HCT116 (cell line): ENCODE data around the gene CENPT. TPM values are rescaled to one million over a fixed set of nuclear protein-coding genes. Genes with fewer than 3 reads are reported as not detected.
A peak's percentile ranks its signal among the peaks of the same experiment; 100 is the strongest.

Source experiments
- ATAC-seq: fragments of 200-7000 bp; cut with Tn5 transposase; 2 replicates; pipeline ENCODE4 v1.9.1; 2020; ENCODE audit warnings: mild to moderate bottlenecking, moderate library complexity
- Bru-seq: library from RNA; stranded (reverse); fragments of 400-500 nt; gene quantifications from one replicate; lab custom pipeline; 2021; lab: Mats Ljungman, UMichigan
- BruChase-seq, 2 experiments: library from RNA; stranded (reverse); fragments of 400-500 nt; gene quantifications; one replicate each; lab custom pipeline; 2021; lab: Mats Ljungman, UMichigan
- BruUV-seq: library from RNA; stranded (reverse); fragments of 400-500 nt; replicated peaks from 2 replicates; lab custom pipeline; 2021; lab: Mats Ljungman, UMichigan
- CTCF ChIA-PET: fragments of 300-600 bp; sonication (Branson Sonifier 250); formaldehyde crosslinking; loops from one replicate; lab custom pipeline; 2021; ENCODE audit warnings: antibody characterized with exemption; lab: Charles Lee
- POLR2A ChIA-PET: fragments of 300-600, 350-600 bp; sonication (Branson Sonifier 250); formaldehyde crosslinking; loops from one replicate; lab custom pipeline; 2021; ENCODE audit warnings: antibody characterized with exemption; lab: Charles Lee
- RAD21 ChIA-PET, 2 experiments: fragments of 300-600 bp; sonication (Branson Sonifier 250); formaldehyde crosslinking; loops; one replicate each; lab custom pipeline; 2023; ENCODE audit warnings: low total read pairs in 2 of 2; ENCODE audit not compliant: uncharacterized antibody in 2 of 2, unreplicated experiment in 2 of 2, low non-redundant PET in 1 of 2; lab: Charles Lee
- DNase-seq: peaks from one replicate; pipeline ENCODE4 v3.0.0-alpha.2; 2010; ENCODE audit warnings: low read depth, low spot score
- H2AFZ ChIP-seq: fragments of 200-600 bp; shearing (Covaris generic), sonication (generic); 2 replicates; pipeline ENCODE4 v1.6.1; 2017; ENCODE audit warnings: low read depth, mixed run types, mixed read lengths, antibody characterized with exemption, low read length; ENCODE audit not compliant: poor library complexity, severe bottlenecking
- H3K27ac ChIP-seq: 2 replicates; pipeline ENCODE4 v1.5.1; 2012; ENCODE audit warnings: low read depth, low read length
- H3K27me3 ChIP-seq: fragments of 200-600 bp; sonication (generic); 2 replicates; pipeline ENCODE4 v1.6.1; 2016; ENCODE audit warnings: mixed run types, low read length, mixed read lengths; ENCODE audit not compliant: insufficient read depth
- H3K36me3 ChIP-seq, 2 experiments: fragments of 200-500 bp in 1 of 2; fragments of 200-600 bp in 1 of 2; sonication (Bioruptor generic) in 1 of 2; sonication (generic) in 1 of 2; 2 replicates each; pipeline versions ENCODE4 v1.5.1 to v1.6.1; 2014 to 2016; ENCODE audit warnings: low read length in 2 of 2, inconsistent platforms in 1 of 2, mixed read lengths in 1 of 2, mixed run types in 1 of 2; ENCODE audit not compliant: insufficient read depth in 2 of 2, control insufficient read depth in 1 of 2
- H3K4me1 ChIP-seq, 2 experiments: fragments of 200-600 bp in 1 of 2; sonication (generic) in 1 of 2; 2 replicates each; pipeline versions ENCODE4 v1.5.1 to v1.6.1; 2012 to 2017; ENCODE audit warnings: low read length in 2 of 2, inconsistent platforms in 1 of 2, mild to moderate bottlenecking in 1 of 2, mixed read lengths in 1 of 2, mixed run types in 1 of 2, moderate library complexity in 1 of 2; ENCODE audit not compliant: insufficient read depth in 2 of 2, control insufficient read depth in 1 of 2
- H3K4me2 ChIP-seq: fragments of 200-600 bp; sonication (generic); 2 replicates; pipeline ENCODE4 v1.6.1; 2017; ENCODE audit warnings: mixed run types, low read length, mixed read lengths
- H3K4me3 ChIP-seq, 2 experiments: fragments of 200-600 bp in 1 of 2; sonication (generic) in 1 of 2; replicated peaks in 1 of 2; 2 replicates each; pipeline ENCODE4 v1.5.1; 2011 to 2016; ENCODE audit warnings: low read length in 2 of 2, control low read depth in 1 of 2, low read depth in 1 of 2, mild to moderate bottlenecking in 1 of 2, mixed read lengths in 1 of 2, mixed run types in 1 of 2
- H3K79me2 ChIP-seq: fragments of 200-600 bp; sonication (generic); 2 replicates; pipeline ENCODE4 v1.6.1; 2017; ENCODE audit warnings: mild to moderate bottlenecking, mixed run types, low read length, moderate library complexity, mixed read lengths; ENCODE audit not compliant: insufficient read depth
- H3K9ac ChIP-seq: fragments of 200-600 bp; sonication (generic); 2 replicates; pipeline ENCODE4 v1.6.1; 2016; ENCODE audit warnings: low read length, mixed read lengths
- H3K9me2 ChIP-seq: fragments of 200-600 bp; sonication (generic), shearing (Covaris generic); 2 replicates; pipeline ENCODE4 v1.6.1; 2017; ENCODE audit warnings: mixed run types, mild to moderate bottlenecking, moderate library complexity; ENCODE audit not compliant: insufficient read depth
- H3K9me3 ChIP-seq, 2 experiments: fragments of 200-500 bp in 1 of 2; fragments of 200-600 bp in 1 of 2; sonication (Bioruptor generic) in 1 of 2; sonication (generic) in 1 of 2; 2 replicates each; pipeline ENCODE4 v1.6.1; 2014 to 2017; ENCODE audit warnings: low read length in 2 of 2, mixed read lengths in 2 of 2, inconsistent platforms in 1 of 2, low read depth in 1 of 2, mild to moderate bottlenecking in 1 of 2, mixed run types in 1 of 2, moderate library complexity in 1 of 2; ENCODE audit not compliant: control insufficient read depth in 1 of 2, insufficient read depth in 1 of 2
- H4K20me1 ChIP-seq: fragments of 200-600 bp; sonication (generic), shearing (Covaris generic); 2 replicates; pipeline ENCODE4 v1.6.1; 2017; ENCODE audit warnings: mixed run types, mild to moderate bottlenecking, moderate library complexity; ENCODE audit not compliant: insufficient read depth
- EZH2phosphoT487 ChIP-seq: fragments of 200-600 bp; IDR thresholded peaks from 2 replicates; pipeline ENCODE4 v1.6.1; 2018; ENCODE audit warnings: antibody characterized with exemption, borderline replicate concordance
- SIN3A ChIP-seq: IDR thresholded peaks from 2 replicates; pipeline ENCODE4 v1.6.1; 2012; ENCODE audit warnings: low read depth
- ZFX ChIP-seq: fragments of 450-650 bp; IDR thresholded peaks from 2 replicates; pipeline ENCODE4 v1.6.1; 2017
- intact Hi-C: fragments of 100-400 bp; cut with micrococcal nuclease; formaldehyde crosslinking; loops from 2 replicates; pipeline ENCODE4 v1.10.0; 2022
- long read RNA-seq: library from polyadenylated mRNA; unstranded; transcript quantifications from one replicate; pipeline ENCODE4 v2.0.0, GENCODE V29; 2021; ENCODE audit not compliant: unreplicated experiment
- polyA plus RNA-seq: library from polyadenylated mRNA; unstranded; fragments of >200 nt; gene quantifications from 2 replicates; pipeline ENCODE4 v1.2.1, GENCODE V29; 2012; ENCODE audit warnings: missing spikeins
- total RNA-seq: library from RNA; stranded (reverse); gene quantifications from one replicate; pipeline ENCODE4 v1.2.1, GENCODE V29; 2021; ENCODE audit not compliant: unreplicated experiment
- TF ChIP-seq, protein P1 (sequence below): IDR thresholded peaks from 2 replicates; pipeline ENCODE4 v1.6.1; 2012

The CENPT gene, protein sequence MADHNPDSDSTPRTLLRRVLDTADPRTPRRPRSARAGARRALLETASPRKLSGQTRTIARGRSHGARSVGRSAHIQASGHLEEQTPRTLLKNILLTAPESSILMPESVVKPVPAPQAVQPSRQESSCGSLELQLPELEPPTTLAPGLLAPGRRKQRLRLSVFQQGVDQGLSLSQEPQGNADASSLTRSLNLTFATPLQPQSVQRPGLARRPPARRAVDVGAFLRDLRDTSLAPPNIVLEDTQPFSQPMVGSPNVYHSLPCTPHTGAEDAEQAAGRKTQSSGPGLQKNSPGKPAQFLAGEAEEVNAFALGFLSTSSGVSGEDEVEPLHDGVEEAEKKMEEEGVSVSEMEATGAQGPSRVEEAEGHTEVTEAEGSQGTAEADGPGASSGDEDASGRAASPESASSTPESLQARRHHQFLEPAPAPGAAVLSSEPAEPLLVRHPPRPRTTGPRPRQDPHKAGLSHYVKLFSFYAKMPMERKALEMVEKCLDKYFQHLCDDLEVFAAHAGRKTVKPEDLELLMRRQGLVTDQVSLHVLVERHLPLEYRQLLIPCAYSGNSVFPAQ
- total RNA-seq (40.5 TPM), Bru-seq, nascent RNA (percentile 48 among the genes with signal in this experiment), BruChase-seq, experiment 1, labeled RNA remaining after a 6-hour chase (percentile 69 among the genes with signal in this experiment), BruChase-seq, experiment 2, labeled RNA remaining after a 2-hour chase (percentile 54 among the genes with signal in this experiment)
- 41.6 and 46.0 TPM in 2 replicates for polyA plus RNA-seq
- long read RNA-seq, transcript CENPT-218 (12 exons, 2,133 nt), result major isoform, 14 of 91 reads
- long read RNA-seq, partial matches to known transcripts, result 37 of 91 reads
- long read RNA-seq, other reads (novel, unspliced or antisense), result 40 of 91 reads

DNA sequence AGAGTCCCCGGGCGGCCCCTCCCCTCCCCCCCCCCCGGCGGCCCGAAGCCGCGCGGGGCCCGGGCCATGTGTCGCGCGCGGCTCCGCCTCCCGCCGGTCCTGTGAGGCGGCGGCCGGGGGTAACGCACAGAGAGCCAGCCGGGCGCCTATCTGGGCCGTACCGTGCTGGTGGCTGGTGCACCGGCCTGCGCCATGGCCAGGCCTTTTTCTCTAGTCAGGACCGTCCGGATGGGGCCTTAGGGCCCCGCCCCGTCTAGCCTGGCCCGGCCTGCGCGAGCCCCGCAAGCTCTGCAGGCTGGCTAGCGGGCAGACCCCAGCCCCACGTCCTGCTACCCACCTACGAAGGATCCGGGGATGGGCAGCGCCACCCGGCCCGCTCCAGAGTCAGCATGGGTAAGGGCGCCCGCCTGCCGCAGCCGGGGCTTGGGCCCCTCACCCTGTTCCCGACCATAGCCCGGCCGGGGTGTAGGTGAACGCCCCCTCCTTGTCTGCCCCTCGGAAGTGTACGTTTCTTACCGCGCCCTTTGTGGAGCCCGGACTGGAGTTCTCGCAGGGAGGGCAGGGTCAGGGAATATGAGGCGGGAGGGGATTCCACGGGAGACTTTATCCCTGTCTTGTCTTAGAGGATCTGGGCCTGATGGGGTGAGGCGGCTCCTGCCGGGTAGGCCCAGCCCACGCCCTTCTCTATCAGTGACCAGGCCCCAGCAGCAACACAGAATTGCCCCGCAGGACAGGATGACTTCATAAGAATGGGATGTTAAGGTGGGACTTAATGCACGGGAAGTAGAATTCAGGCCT is at the start of gene CENPT:
CENPT (minus strand) TSS at position 630 of the 798 bp plus-strand sequence. CDS start 13,834 bp downstream, outside the sequence.
- peak within 1 kb of the TSS; percentile 92 for H2AFZ ChIP-seq
- TF ChIP-seq SIN3A, result 0 out of 2 replicates have a peak, but pooled peaks have one; percentile 24
- TF ChIP-seq EZH2phosphoT487, result no peak
- TF ChIP-seq, protein P1, sequence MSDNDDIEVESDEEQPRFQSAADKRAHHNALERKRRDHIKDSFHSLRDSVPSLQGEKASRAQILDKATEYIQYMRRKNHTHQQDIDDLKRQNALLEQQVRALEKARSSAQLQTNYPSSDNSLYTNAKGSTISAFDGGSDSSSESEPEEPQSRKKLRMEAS, result peak; percentile 36; the same call in 1 of the 2 replicates
- peak; percentile 89 for TF ChIP-seq ZFX
- TF ChIP-seq, all 23 proteins: peak for 3
- Histone ChIP-seq H3K27ac (peak within 1 kb of the TSS; percentile 83), H3K4me2 (peak within 1 kb of the TSS; percentile 82), H3K4me3 (peak within 1 kb of the TSS; percentile 83 to 96), H3K4me1 (peaks cover 15 to 45% of the 10 kb centered on the region in 2 experiments), H3K36me3 (peaks cover 4 to 6% of the 10 kb centered on the region in 2 experiments; a peak in 2 of 4 replicates), H3K9ac (peak within 1 kb of the TSS; percentile 93), H3K9me3 (no peaks in the 10 kb centered on the region), H4K20me1 (peaks cover 4% of the 10 kb centered on the region; the same call in 1 of the 2 replicates), H3K27me3 (no peaks in the 10 kb centered on the region), H3K9me2 (no peaks in the 10 kb centered on the region), H3K79me2 (peaks cover 71% of the 10 kb centered on the region)
- intact Hi-C loops, result no loop called here
- RAD21 ChIA-PET, result interaction anchor here in 1 of 2 experiments (1.4 kb wide), 1 partner anchor 19 kb away, joined by 4 read pairs; no protein-coding TSS in a partner anchor
- DNase-seq (no peak), ATAC-seq (peak; percentile 63)
- BruUV-seq, result no TSS peak
- CTCF ChIA-PET, result no interaction called here
- POLR2A ChIA-PET, result interaction anchor here (1.7 kb wide), 1 partner anchor 41 kb away, joined by 6 read pairs; the partner anchor contains the start of genes RANBP10 and TSNAXIP1
